ENCODE results near the gene UBAC1.

UBAC1 gene

GRCh38 chr9:135993409-135993742, 32.2 kb upstream of the UBAC1 start:
- H3K4me3 ChIP-seq (replicated peaks; ENCODE audit: low read depth, low read length) = no peak overlapping the region
- H3K36me3 ChIP-seq (ENCODE audit: control insufficient read depth, insufficient read depth, low read length) = no peaks in the 10 kb centered on the region
- no peak for TF ChIP-seq CTCF (IDR thresholded peaks at IDR 0.05; ENCODE audit: insufficient read depth, low read length, poor library complexity, severe bottlenecking)
- no peak for DNase-seq (ENCODE audit: extremely low read depth, insufficient read length)
- no peaks in the 10 kb centered on the region; the same call in 1 of the 2 replicates for H3K27me3 ChIP-seq (replicated peaks; ENCODE audit: control insufficient read depth, insufficient read depth, low read length)

- TF ChIP-seq CTCF (IDR thresholded peaks at IDR 0.05; ENCODE audit: insufficient read depth, low read length, poor library complexity, severe bottlenecking) = no peak
- Histone ChIP-seq H3K27me3 (replicated peaks; ENCODE audit: control insufficient read depth, insufficient read depth, low read length) (no peaks in the 10 kb centered on the region; the same call in 1 of the 2 replicates), H3K36me3 (ENCODE audit: control insufficient read depth, insufficient read depth, low read length) (no peaks in the 10 kb centered on the region), H3K4me3 (replicated peaks; ENCODE audit: low read depth, low read length) (no peak overlapping the region; the same call in 1 of the 2 replicates)
- peak; percentile 53 for DNase-seq (ENCODE audit: extremely low read depth, insufficient read length)
These were observed 31.6 kb upstream of the UBAC1 start for GRCh38 chr9:135992486-135993408.

- H3K27me3 ChIP-seq (replicated peaks; ENCODE audit: control insufficient read depth, insufficient read depth, low read length) = no peaks in the 10 kb centered on the region; the same call in 1 of the 2 replicates
- H3K36me3 ChIP-seq (ENCODE audit: control insufficient read depth, insufficient read depth, low read length) = no peaks in the 10 kb centered on the region
- H3K4me3 ChIP-seq (replicated peaks; ENCODE audit: low read depth, low read length) = no peak overlapping the region
- DNase-seq (ENCODE audit: extremely low read depth, insufficient read length) = no peak
- no peak for TF ChIP-seq CTCF (IDR thresholded peaks at IDR 0.05; ENCODE audit: insufficient read depth, low read length, poor library complexity, severe bottlenecking)
These were observed 30.6 kb upstream of the UBAC1 start for GRCh38 chr9:135991771-135992170.

- no peaks in the 10 kb centered on the region for H3K36me3 ChIP-seq (ENCODE audit: control insufficient read depth, insufficient read depth, low read length)
- no peak for TF ChIP-seq CTCF (IDR thresholded peaks at IDR 0.05; ENCODE audit: insufficient read depth, low read length, poor library complexity, severe bottlenecking)
- no peaks in the 10 kb centered on the region; the same call in 1 of the 2 replicates for H3K27me3 ChIP-seq (replicated peaks; ENCODE audit: control insufficient read depth, insufficient read depth, low read length)
- H3K4me3 ChIP-seq (replicated peaks; ENCODE audit: low read depth, low read length) = no peak overlapping the region
- DNase-seq (ENCODE audit: extremely low read depth, insufficient read length) = peak; percentile 48
These were observed 29.6 kb upstream of the UBAC1 start for GRCh38 chr9:135990468-135991429.

- DNase-seq (ENCODE audit: extremely low read depth, insufficient read length) = no peak
- Histone ChIP-seq H3K27me3 (replicated peaks; ENCODE audit: control insufficient read depth, insufficient read depth, low read length) (no peaks in the 10 kb centered on the region; the same call in 1 of the 2 replicates), H3K4me3 (replicated peaks; ENCODE audit: low read depth, low read length) (no peak overlapping the region), H3K36me3 (ENCODE audit: control insufficient read depth, insufficient read depth, low read length) (no peaks in the 10 kb centered on the region)
- TF ChIP-seq CTCF (IDR thresholded peaks at IDR 0.05; ENCODE audit: insufficient read depth, low read length, poor library complexity, severe bottlenecking) = no peak
These were observed 28.7 kb upstream of the UBAC1 start for GRCh38 chr9:135989722-135990467.

Data from GM06990 (cell line).